ENCODE results near the gene STAMBPL1.
"Not testable (repeated sequence)": the region's sequence is repeated elsewhere in the genome, so short reads cannot be mapped to it uniquely, and the experiment has no call there.

Gene STAMBPL1

GRCh38 chr10:88857831-88858230 is 22.2 kb upstream of the STAMBPL1 start:
- no peak for DNase-seq (ENCODE audit: low spot score)

- no peak for DNase-seq (ENCODE audit: low spot score)
These were observed 21.6 kb upstream of the STAMBPL1 start for GRCh38 chr10:88858491-88858890.

GRCh38 chr10:88861036-88861435 is 19.0 kb upstream of the STAMBPL1 start:
- no peak for DNase-seq (ENCODE audit: low spot score)

GRCh38 chr10:88865281-88865876 is 14.7 kb upstream of the STAMBPL1 start:
- DNase-seq (ENCODE audit: low spot score), result no peak

GRCh38 chr10:88866454-88866853 is 13.6 kb upstream of the STAMBPL1 start:
- no peak for DNase-seq (ENCODE audit: low spot score)

GRCh38 chr10:88870089-88870488 is 10.0 kb upstream of the STAMBPL1 start:
- no peak for DNase-seq (ENCODE audit: low spot score)

- DNase-seq (ENCODE audit: low spot score), result no peak
These were observed 6.3 kb upstream of the STAMBPL1 start for GRCh38 chr10:88873757-88874156.

GRCh38 chr10:88874281-88874680 is 5.8 kb upstream of the STAMBPL1 start:
- no peak for DNase-seq (ENCODE audit: low spot score)

GRCh38 chr10:88875081-88875480 is 5.0 kb upstream of the STAMBPL1 start:
- DNase-seq (ENCODE audit: low spot score), result no peak

- no peak for DNase-seq (ENCODE audit: low spot score)
These were observed 2.7 kb upstream of the STAMBPL1 start for GRCh38 chr10:88877298-88877697.

- DNase-seq (ENCODE audit: low spot score), result peak; percentile 59
These were observed 434 bp downstream of the STAMBPL1 start for GRCh38 chr10:88880282-88881076.

- DNase-seq (ENCODE audit: low spot score), result no peak
These were observed 1.3 kb downstream of the STAMBPL1 start for GRCh38 chr10:88881320-88881719.

- DNase-seq (ENCODE audit: low spot score), result no peak
These were observed 2.0 kb downstream of the STAMBPL1 start for GRCh38 chr10:88881922-88882645.

- not testable (repeated sequence) for DNase-seq (ENCODE audit: low spot score)
These were observed 2.8 kb downstream of the STAMBPL1 start for GRCh38 chr10:88882646-88883447.

GRCh38 chr10:88883448-88883809 is 3.4 kb downstream of the STAMBPL1 start:
- DNase-seq (ENCODE audit: low spot score), result no peak

GRCh38 chr10:88886557-88886956 is 6.5 kb downstream of the STAMBPL1 start:
- no peak for DNase-seq (ENCODE audit: low spot score)

GRCh38 chr10:88888810-88889445 is 8.9 kb downstream of the STAMBPL1 start:
- no peak for DNase-seq (ENCODE audit: low spot score)

- DNase-seq (ENCODE audit: low spot score), result no peak
These were observed 9.7 kb downstream of the STAMBPL1 start for GRCh38 chr10:88889559-88890337.

GRCh38 chr10:88890681-88891381 is 10.8 kb downstream of the STAMBPL1 start:
- DNase-seq (ENCODE audit: low spot score), result no peak

- no peak for DNase-seq (ENCODE audit: low spot score)
These were observed 12.3 kb downstream of the STAMBPL1 start for GRCh38 chr10:88892222-88892967.

Measured in CD4-positive, alpha-beta T cell treated with Interleukin-6 at 100 ng/mL for 8 hours (primary cell).